Measurements from ENCODE around the gene BEND6. TPM values are rescaled to one million over a fixed set of nuclear protein-coding genes. Genes with fewer than 3 reads are reported as not detected.

Gene BEND6
- total and polyA plus RNA-seq, 2 of the 13 experiments (the other 11 are each of a cell fraction or from before 2014, with no cell fraction given), result 0.20 to 0.21 TPM

DNA sequence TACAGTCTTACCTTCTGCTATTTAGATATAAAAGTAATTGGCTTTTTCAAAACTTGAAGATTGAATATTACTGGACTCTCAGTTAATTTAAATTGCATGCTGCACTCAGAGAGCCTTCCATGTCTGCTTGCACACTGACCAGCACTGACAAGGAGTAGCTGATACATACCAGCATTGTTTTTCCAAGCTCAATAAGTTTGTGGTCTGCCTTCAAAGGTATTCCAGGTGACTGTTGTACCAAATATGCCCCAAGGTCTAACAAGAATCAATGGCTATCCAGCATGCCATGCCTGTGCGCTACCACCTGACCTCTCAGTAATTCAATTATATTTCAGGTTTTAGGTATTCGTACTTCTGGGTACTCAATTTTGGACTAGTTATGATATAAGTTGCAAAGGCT lies 30.0 kb downstream of the BEND6 start:
- Histone ChIP-seq H3K27me3 (ENCODE audit: control insufficient read depth in 1 of 2, insufficient read depth in 2 of 2, low read length in 2 of 2) (peaks cover 1 to 10% of the 10 kb centered on the region in 2 experiments; a peak in 2 of 5 replicates), H3K4me1 (ENCODE audit: insufficient read depth, low read length) (no peaks in the 10 kb centered on the region), H3K9me3 (ENCODE audit: low read length) (no peaks in the 10 kb centered on the region), H3K36me3 (replicated peaks in 1 of 2; ENCODE audit: control insufficient read depth in 1 of 2, insufficient read depth in 2 of 2, low read length in 2 of 2) (no peaks in the 10 kb centered on the region), H4K20me1 (ENCODE audit: insufficient read depth, low read length) (no peaks in the 10 kb centered on the region), H3K4me3 (replicated peaks in 1 of 3; ENCODE audit: insufficient read depth in 1 of 3, low read depth in 2 of 3, low read length in 3 of 3) (no peak overlapping the region), H3K27ac (ENCODE audit: extremely low read length, insufficient read depth, low read length) (no peak overlapping the region), H3K9ac (ENCODE audit: insufficient read depth, low read depth, low read length) (no peak overlapping the region), H3K79me2 (ENCODE audit: insufficient read depth, low read length) (no peaks in the 10 kb centered on the region), H3K4me2 (ENCODE audit: low read depth, low read length) (no peak overlapping the region), H2AFZ (ENCODE audit: low read length) (no peak overlapping the region)
- in situ Hi-C loops (cut with HindIII; ENCODE audit: extremely low pct_ligation_motif_present, low pct_unique_long_range_greater_than_20kb) (no loop called here), intact Hi-C loops (cut with micrococcal nuclease; ENCODE audit: unreplicated experiment) (no loop called here)
- TF ChIP-seq ZNF713 (CRISPR knock-in tag; IDR thresholded peaks at IDR 0.05) (no peak), RNF2 (conservative IDR thresholded peaks at IDR 0.05; ENCODE audit: low read depth) (no peak), ZNF274 (CRISPR knock-in tag; IDR thresholded peaks at IDR 0.05) (no peak), ATF7 (IDR thresholded peaks at IDR 0.05) (no peak), ATF7 (CRISPR knock-in tag; IDR thresholded peaks at IDR 0.05) (no peak), CBFB (CRISPR knock-in tag; IDR thresholded peaks at IDR 0.05) (no peak), JUN (CRISPR knock-in tag; IDR thresholded peaks at IDR 0.05) (no peak)
- TF ChIP-seq, protein P1, sequence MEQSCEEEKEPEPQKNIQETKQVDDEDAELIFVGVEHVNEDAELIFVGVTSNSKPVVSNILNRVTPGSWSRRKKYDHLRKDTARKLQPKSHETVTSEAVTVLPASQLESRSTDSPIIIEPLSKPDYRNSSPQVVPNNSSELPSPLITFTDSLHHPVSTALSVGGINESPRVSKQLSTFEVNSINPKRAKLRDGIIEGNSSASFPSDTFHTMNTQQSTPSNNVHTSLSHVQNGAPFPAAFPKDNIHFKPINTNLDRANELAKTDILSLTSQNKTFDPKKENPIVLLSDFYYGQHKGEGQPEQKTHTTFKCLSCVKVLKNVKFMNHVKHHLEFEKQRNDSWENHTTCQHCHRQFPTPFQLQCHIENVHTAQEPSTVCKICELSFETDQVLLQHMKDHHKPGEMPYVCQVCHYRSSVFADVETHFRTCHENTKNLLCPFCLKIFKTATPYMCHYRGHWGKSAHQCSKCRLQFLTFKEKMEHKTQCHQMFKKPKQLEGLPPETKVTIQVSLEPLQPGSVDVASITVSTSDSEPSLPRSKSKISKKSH (CRISPR knock-in tag; IDR thresholded peaks at IDR 0.05; ENCODE audit: borderline replicate concordance), result no peak
- TF ChIP-seq, protein P2, sequence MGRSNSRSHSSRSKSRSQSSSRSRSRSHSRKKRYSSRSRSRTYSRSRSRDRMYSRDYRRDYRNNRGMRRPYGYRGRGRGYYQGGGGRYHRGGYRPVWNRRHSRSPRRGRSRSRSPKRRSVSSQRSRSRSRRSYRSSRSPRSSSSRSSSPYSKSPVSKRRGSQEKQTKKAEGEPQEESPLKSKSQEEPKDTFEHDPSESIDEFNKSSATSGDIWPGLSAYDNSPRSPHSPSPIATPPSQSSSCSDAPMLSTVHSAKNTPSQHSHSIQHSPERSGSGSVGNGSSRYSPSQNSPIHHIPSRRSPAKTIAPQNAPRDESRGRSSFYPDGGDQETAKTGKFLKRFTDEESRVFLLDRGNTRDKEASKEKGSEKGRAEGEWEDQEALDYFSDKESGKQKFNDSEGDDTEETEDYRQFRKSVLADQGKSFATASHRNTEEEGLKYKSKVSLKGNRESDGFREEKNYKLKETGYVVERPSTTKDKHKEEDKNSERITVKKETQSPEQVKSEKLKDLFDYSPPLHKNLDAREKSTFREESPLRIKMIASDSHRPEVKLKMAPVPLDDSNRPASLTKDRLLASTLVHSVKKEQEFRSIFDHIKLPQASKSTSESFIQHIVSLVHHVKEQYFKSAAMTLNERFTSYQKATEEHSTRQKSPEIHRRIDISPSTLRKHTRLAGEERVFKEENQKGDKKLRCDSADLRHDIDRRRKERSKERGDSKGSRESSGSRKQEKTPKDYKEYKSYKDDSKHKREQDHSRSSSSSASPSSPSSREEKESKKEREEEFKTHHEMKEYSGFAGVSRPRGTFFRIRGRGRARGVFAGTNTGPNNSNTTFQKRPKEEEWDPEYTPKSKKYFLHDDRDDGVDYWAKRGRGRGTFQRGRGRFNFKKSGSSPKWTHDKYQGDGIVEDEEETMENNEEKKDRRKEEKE (IDR thresholded peaks at IDR 0.05), result no peak
- TF ChIP-seq, protein P3, sequence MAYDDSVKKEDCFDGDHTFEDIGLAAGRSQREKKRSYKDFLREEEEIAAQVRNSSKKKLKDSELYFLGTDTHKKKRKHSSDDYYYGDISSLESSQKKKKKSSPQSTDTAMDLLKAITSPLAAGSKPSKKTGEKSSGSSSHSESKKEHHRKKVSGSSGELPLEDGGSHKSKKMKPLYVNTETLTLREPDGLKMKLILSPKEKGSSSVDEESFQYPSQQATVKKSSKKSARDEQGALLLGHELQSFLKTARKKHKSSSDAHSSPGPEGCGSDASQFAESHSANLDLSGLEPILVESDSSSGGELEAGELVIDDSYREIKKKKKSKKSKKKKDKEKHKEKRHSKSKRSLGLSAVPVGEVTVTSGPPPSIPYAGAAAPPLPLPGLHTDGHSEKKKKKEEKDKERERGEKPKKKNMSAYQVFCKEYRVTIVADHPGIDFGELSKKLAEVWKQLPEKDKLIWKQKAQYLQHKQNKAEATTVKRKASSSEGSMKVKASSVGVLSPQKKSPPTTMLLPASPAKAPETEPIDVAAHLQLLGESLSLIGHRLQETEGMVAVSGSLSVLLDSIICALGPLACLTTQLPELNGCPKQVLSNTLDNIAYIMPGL (CRISPR knock-in tag; IDR thresholded peaks at IDR 0.05; ENCODE audit: borderline replicate concordance in 1 of 2, low read depth in 1 of 2), result no peak
- no TSS peak for BruUV-seq (replicated peaks)
- ChIA-PET POLR2A (no interaction called here), CTCF (ENCODE audit: low intra/inter-chr PET ratio, low total read pairs) (no interaction called here)
- WGBS (ENCODE audit: low lambda C conversion rate), result 52% methylated on average over 2 of the region's 2 CpGs
- FAIRE-seq (no peak), DNase-seq (ENCODE audit: low spot score) (no peak), ATAC-seq (no peak)
